OCI-LY1 (cell line): ENCODE data around the gene EBF4.
"Not testable (repeated sequence)": the region's sequence is repeated elsewhere in the genome, so short reads cannot be mapped to it uniquely, and the experiment has no call there.

ENCODE experiments used
- H2AFZ ChIP-seq: fragments of 200-600 bp; sonication (generic), shearing (Covaris generic); 2 replicates; pipeline ENCODE4 v1.6.0; 2014; ENCODE audit warnings: antibody characterized with exemption, mild to moderate bottlenecking, low read length
- H3F3A ChIP-seq: fragments of 200-600 bp; sonication (generic), shearing (Covaris generic); 2 replicates; pipeline ENCODE4 v1.6.0; 2014; ENCODE audit warnings: mild to moderate bottlenecking, antibody characterized with exemption, low read length, moderate library complexity; ENCODE audit not compliant: insufficient read depth
- H3K27ac ChIP-seq: fragments of 200-600 bp; sonication (generic); 2 replicates; pipeline ENCODE4 v1.5.1; 2014; ENCODE audit warnings: low read length, mixed run types, mild to moderate bottlenecking, low read depth; ENCODE audit not compliant: poor library complexity, severe bottlenecking
- H3K27me3 ChIP-seq: fragments of 200-600 bp; sonication (generic); 2 replicates; pipeline ENCODE4 v1.6.0; 2014; ENCODE audit warnings: antibody characterized with exemption, mild to moderate bottlenecking, low read length, moderate library complexity; ENCODE audit not compliant: insufficient read depth
- H3K36me3 ChIP-seq: fragments of 200-600 bp; sonication (generic); 2 replicates; pipeline ENCODE4 v1.6.1; 2014; ENCODE audit warnings: mild to moderate bottlenecking, antibody characterized with exemption, low read length, moderate library complexity, mixed read lengths; ENCODE audit not compliant: insufficient read depth
- H3K4me1 ChIP-seq: fragments of 200-600 bp; sonication (generic); 2 replicates; pipeline ENCODE4 v1.5.1; 2014; ENCODE audit warnings: mild to moderate bottlenecking, low read length, moderate library complexity; ENCODE audit not compliant: insufficient read depth, severe bottlenecking
- H3K4me2 ChIP-seq: fragments of 200-600 bp; sonication (generic), shearing (Covaris generic); 2 replicates; pipeline ENCODE4 v1.6.1; 2014; ENCODE audit warnings: low read length
- H3K4me3 ChIP-seq: fragments of 200-600 bp; sonication (generic); 2 replicates; pipeline ENCODE4 v1.5.1; 2014; ENCODE audit warnings: low read length, low read depth, mild to moderate bottlenecking, mixed read lengths; ENCODE audit not compliant: poor library complexity, severe bottlenecking
- H3K79me2 ChIP-seq: fragments of 200-600 bp; shearing (Covaris generic); 2 replicates; pipeline ENCODE4 v1.6.1; 2016; ENCODE audit warnings: mixed run types, low read length, mixed read lengths; ENCODE audit not compliant: insufficient read depth
- H3K9ac ChIP-seq: fragments of 200-600 bp; sonication (generic), shearing (Covaris generic); 2 replicates; pipeline ENCODE4 v1.6.1; 2014; ENCODE audit warnings: mild to moderate bottlenecking, low read length, mixed read lengths
- H3K9me2 ChIP-seq: fragments of 200-600 bp; sonication (generic), shearing (Covaris generic); 2 replicates; pipeline ENCODE4 v1.6.1; 2014; ENCODE audit warnings: low read depth, mild to moderate bottlenecking, low read length, mixed read lengths
- H3K9me3 ChIP-seq: fragments of 200-600 bp; shearing (Covaris generic); 2 replicates; pipeline ENCODE4 v1.6.1; 2014; ENCODE audit warnings: low read length, mixed read lengths
- H4K20me1 ChIP-seq: fragments of 200-600 bp; sonication (generic), shearing (Covaris generic); 2 replicates; pipeline ENCODE4 v1.6.0; 2016; ENCODE audit warnings: mild to moderate bottlenecking, low read length; ENCODE audit not compliant: insufficient read depth
- EZH2 ChIP-seq: fragments of 200-600 bp; sonication (generic), shearing (Covaris generic); IDR thresholded peaks from 2 replicates; pipeline ENCODE4 v1.8.0; 2017; ENCODE audit warnings: borderline replicate concordance, mixed run types, mild to moderate bottlenecking, antibody characterized with exemption, low read length, moderate library complexity, mixed read lengths
- TF ChIP-seq, protein P1 (sequence below): fragments of 200-600 bp; sonication (generic), shearing (Covaris generic); IDR thresholded peaks from 2 replicates; pipeline ENCODE4 v1.5.1; 2017; ENCODE audit warnings: mild to moderate bottlenecking, antibody characterized with exemption, low read length, moderate library complexity, mixed read lengths

EBF4 gene

DNA sequence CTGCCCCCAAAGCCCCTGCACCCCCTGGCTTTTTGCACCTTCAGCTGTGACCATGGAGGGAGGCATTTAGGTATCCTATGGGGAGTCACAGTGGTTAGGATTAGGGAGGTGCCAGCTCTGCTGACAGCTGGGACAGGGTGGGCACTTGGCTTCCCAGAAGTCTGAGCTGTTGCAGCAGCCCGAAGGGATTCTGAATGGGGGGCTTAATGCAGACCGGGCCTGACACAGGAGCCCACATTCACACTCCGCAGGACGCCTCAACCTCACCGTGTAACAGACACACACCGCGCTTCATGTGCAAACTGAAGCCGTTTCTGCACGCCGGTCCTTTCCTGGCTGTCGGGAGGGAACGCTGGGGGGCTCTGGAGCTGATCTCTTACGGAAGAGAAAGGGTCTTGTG lies 1.9 kb downstream of the EBF4 start:
- Histone ChIP-seq H4K20me1 (no peaks in the 10 kb centered on the region), H3K79me2 (no peaks in the 10 kb centered on the region), H2AFZ (no peak overlapping the region), H3K9me3 (no peaks in the 10 kb centered on the region), H3K27ac (no peak overlapping the region), H3K4me2 (no peak overlapping the region), H3K4me3 (no peak overlapping the region), H3K36me3 (no peaks in the 10 kb centered on the region), H3K27me3 (peaks cover 5% of the 10 kb centered on the region; the same call in 1 of the 2 replicates), H3K4me1 (peaks cover 5% of the 10 kb centered on the region), H3F3A (no peaks in the 10 kb centered on the region), H3K9ac (no peak overlapping the region), H3K9me2 (no peaks in the 10 kb centered on the region)
- no peak for TF ChIP-seq EZH2
- TF ChIP-seq, protein P1, sequence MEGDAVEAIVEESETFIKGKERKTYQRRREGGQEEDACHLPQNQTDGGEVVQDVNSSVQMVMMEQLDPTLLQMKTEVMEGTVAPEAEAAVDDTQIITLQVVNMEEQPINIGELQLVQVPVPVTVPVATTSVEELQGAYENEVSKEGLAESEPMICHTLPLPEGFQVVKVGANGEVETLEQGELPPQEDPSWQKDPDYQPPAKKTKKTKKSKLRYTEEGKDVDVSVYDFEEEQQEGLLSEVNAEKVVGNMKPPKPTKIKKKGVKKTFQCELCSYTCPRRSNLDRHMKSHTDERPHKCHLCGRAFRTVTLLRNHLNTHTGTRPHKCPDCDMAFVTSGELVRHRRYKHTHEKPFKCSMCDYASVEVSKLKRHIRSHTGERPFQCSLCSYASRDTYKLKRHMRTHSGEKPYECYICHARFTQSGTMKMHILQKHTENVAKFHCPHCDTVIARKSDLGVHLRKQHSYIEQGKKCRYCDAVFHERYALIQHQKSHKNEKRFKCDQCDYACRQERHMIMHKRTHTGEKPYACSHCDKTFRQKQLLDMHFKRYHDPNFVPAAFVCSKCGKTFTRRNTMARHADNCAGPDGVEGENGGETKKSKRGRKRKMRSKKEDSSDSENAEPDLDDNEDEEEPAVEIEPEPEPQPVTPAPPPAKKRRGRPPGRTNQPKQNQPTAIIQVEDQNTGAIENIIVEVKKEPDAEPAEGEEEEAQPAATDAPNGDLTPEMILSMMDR, result no peak

DNA sequence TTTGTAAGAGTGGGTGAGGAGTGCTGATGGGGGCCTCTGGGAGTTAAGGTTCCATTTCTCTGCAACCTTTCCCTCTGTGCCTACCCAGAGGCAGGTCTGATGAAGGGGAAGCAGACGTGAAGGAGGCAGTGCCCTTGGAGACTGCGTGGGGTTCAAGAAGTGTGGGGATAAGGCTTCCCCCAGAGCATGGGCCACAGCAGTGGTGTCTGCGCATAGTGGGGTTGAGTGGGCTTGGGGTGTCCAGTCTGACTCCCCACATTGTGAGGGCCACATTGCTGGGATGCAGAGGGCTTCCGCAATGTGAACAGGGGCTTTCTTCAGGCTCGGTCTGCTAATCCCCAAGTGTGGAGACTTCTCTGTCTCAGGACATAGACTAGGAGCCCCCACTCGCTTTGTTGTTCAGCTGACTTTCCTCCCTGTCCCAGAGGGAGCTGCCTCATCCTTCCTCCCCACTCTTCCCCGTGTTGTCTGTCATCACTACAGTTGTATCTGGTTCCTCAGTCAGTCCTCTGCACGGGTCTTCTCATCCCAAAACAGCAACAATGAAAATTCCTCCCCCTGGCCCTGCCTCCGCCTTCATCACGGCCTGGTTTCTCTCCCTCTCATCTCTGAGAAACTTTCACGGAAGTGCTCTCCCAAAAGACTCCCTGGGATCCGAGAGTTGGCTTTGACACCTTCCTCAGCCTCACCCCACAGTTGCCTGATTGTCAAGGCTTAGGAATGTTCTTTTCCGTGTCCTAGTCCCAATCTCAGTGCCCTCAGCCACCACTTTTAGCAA lies 2.8 kb downstream of the EBF4 start:
- no peaks in the 10 kb centered on the region for H3F3A ChIP-seq
- no peaks in the 10 kb centered on the region for H3K9me3 ChIP-seq
- H3K4me1 ChIP-seq, result peaks cover 5% of the 10 kb centered on the region
- no peak overlapping the region for H3K9ac ChIP-seq
- no peaks in the 10 kb centered on the region for H4K20me1 ChIP-seq
- H2AFZ ChIP-seq, result no peak overlapping the region
- H3K36me3 ChIP-seq, result no peaks in the 10 kb centered on the region
- no peak overlapping the region for H3K4me3 ChIP-seq
- H3K79me2 ChIP-seq, result no peaks in the 10 kb centered on the region
- peaks cover 5% of the 10 kb centered on the region; the same call in 1 of the 2 replicates for H3K27me3 ChIP-seq
- H3K4me2 ChIP-seq, result no peak overlapping the region
- H3K9me2 ChIP-seq, result no peaks in the 10 kb centered on the region
- no peak overlapping the region for H3K27ac ChIP-seq
- TF ChIP-seq, protein P1, result no peak
- no peak for TF ChIP-seq EZH2

DNA sequence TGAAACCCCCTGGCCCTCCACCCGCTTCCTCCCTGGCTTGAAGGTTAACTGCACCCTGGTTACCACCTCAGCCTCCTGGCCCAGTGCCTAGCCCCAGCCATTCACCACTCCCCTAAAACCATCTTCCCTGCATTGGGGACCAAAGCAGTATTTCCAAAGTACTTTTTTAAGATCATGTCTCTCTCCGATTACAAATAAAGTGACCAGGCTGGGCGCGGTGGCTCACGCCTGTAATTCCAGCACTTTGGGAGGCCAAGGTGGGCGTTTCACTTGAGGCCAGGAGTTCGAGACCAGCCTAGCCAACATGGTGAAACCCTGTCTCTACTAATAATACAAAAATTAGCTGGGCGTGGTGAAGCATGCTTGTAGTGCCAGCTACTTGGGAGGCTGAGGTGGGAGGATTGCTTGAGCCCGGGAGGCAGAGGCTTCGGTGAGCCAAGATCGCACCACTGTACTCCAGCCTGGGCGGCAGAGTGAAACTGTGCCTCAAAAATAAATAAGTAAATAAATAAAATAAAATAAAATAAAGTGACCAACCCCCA lies 3.5 kb downstream of the EBF4 start:
- H4K20me1 ChIP-seq, H3K9me2 ChIP-seq, H3K79me2 ChIP-seq, H3K36me3 ChIP-seq, H3F3A ChIP-seq, H3K4me1 ChIP-seq, H3K27me3 ChIP-seq, H3K9me3 ChIP-seq, H3K9ac ChIP-seq, H3K4me2 ChIP-seq, H3K27ac ChIP-seq, H2AFZ ChIP-seq, H3K4me3 ChIP-seq: not testable (repeated sequence)

DNA sequence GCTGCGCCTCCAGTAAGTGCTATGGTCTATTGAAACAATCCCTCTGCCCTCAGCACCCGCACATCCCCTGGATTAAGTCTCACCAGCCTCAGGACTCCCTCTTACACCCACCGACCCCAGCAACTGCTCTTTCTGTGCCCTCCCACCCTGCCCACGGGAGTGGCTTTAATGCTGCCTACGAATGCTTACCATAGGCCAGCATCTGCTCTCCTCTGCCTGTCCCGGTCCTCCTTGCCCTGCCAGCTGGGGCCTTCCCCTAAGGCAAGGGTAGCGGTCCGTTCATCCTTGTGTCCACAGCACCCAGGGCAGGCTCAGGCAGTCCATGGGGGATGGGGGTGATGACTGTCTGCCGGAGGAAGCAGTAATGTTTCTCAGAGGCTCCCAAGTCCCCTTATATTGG lies 4.1 kb downstream of the EBF4 start:
- H4K20me1 ChIP-seq, result no peaks in the 10 kb centered on the region
- H3K9ac ChIP-seq, result no peak overlapping the region
- no peaks in the 10 kb centered on the region for H3K9me2 ChIP-seq
- no peak overlapping the region for H3K4me2 ChIP-seq
- no peaks in the 10 kb centered on the region for H3K79me2 ChIP-seq
- no peak for TF ChIP-seq EZH2
- TF ChIP-seq, protein P1, result no peak
- H3K9me3 ChIP-seq, result no peaks in the 10 kb centered on the region
- no peak overlapping the region for H3K4me3 ChIP-seq
- H3K36me3 ChIP-seq, result no peaks in the 10 kb centered on the region
- H3K4me1 ChIP-seq, result peaks cover 5% of the 10 kb centered on the region
- H3K27me3 ChIP-seq, result peaks cover 3% of the 10 kb centered on the region; the same call in 1 of the 2 replicates
- no peaks in the 10 kb centered on the region for H3F3A ChIP-seq
- no peak overlapping the region for H3K27ac ChIP-seq
- H2AFZ ChIP-seq, result no peak overlapping the region
